Activated naive CD4-positive, alpha-beta T cell treated with anti-CD3 and anti-CD28 coated beads, Interleukin-2, amount 50 U/mL, for 16 hours (primary cell): ENCODE measurements around the gene OR2L8.

Experiments
- DNase-seq: peaks from one replicate; pipeline ENCODE4 v3.0.0-alpha.2; 2020

The OR2L8 gene

GRCh38 chr1:247998811-247999210 is 50.2 kb downstream of the OR2L8 start:
- no peak for DNase-seq
